K562 (cell line): Measurements from ENCODE around the gene CCL19. TPM values are rescaled to one million over a fixed set of nuclear protein-coding genes. Genes with fewer than 3 reads are reported as not detected.

Experiments
- FIP1L1 ChIP-seq: fragments of 200-400 bp; formaldehyde crosslinking; IDR thresholded peaks from 2 replicates; pipeline ENCODE4 v1.6.1; 2018; ENCODE audit warnings: mild to moderate bottlenecking, low read depth, low read length; ENCODE audit not compliant: poor library complexity, severe bottlenecking
- JUND ChIP-seq, 2 experiments: IDR thresholded peaks; 2 replicates in 1 of 2; 3 replicates in 1 of 2; pipeline ENCODE4 v1.6.1; 2011; ENCODE audit warnings: borderline replicate concordance in 2 of 2, low read depth in 2 of 2, low read length in 2 of 2, improper control_type of control experiment in 1 of 2, missing biosample characterization in 1 of 2, missing genetic modification characterization in 1 of 2, missing genetic modification reagents in 1 of 2
- PURB ChIP-seq: sonication (generic); formaldehyde crosslinking; IDR thresholded peaks from 2 replicates; pipeline ENCODE4 v1.9.0; 2021; ENCODE audit warnings: low read depth, mild to moderate bottlenecking, missing genetic modification reagents
- SLC30A9 ChIP-seq: fragments of 250-450 bp; sonication (Bioruptor Pico); IDR thresholded peaks from 2 replicates; pipeline ENCODE4 v1.8.0; 2022; ENCODE audit warnings: mild to moderate bottlenecking, moderate library complexity
- SMARCE1 ChIP-seq: fragments of 450-650 bp; IDR thresholded peaks from 2 replicates; pipeline ENCODE4 v1.7.1; 2016; ENCODE audit warnings: mild to moderate bottlenecking
- ZKSCAN1 ChIP-seq: fragments of 150-350 bp; IDR thresholded peaks from 2 replicates; pipeline ENCODE4 v1.6.1; 2016; ENCODE audit warnings: low read depth, low read length
- polyA plus RNA-seq, 8 experiments: library from polyadenylated mRNA; depleted of rRNA in 4 of 8; stranded (reverse) in 5 of 8; unstranded in 3 of 8; fragments of >200 nt; fragmentation: Nextera tagmentation in 2 of 8; fragmentation: Illumina TruSeq in 1 of 8; extraction: Ambion mirVana in 2 of 8; extraction: Trizol in 1 of 8; gene quantifications; 2 replicates each; pipeline versions ENCODE4 v1.2.1 to v1.2.3, GENCODE V29; 2011 to 2014; ENCODE audit warnings: inconsistent platforms in 1 of 8, missing spikeins in 1 of 8
- total RNA-seq, 7 experiments: library from RNA; depleted of rRNA in 6 of 7; stranded (reverse); fragments of >200 nt in 6 of 7; fragmentation: Illumina TruSeq in 2 of 7; extraction: Trizol in 2 of 7; gene quantifications; 2 replicates each; pipeline versions ENCODE4 v1.2.1 to v1.2.3, GENCODE V29; 2011 to 2021; ENCODE audit warnings: low replicate concordance in 1 of 7
- TF ChIP-seq, protein P1 (sequence below), 3 experiments: IDR thresholded peaks in 2 of 3; conservative IDR thresholded peaks in 1 of 3; 2 replicates each; pipeline ENCODE4 v1.5.1; 2011 to 2012; ENCODE audit warnings: low read length in 3 of 3, mild to moderate bottlenecking in 3 of 3, control low read depth in 2 of 3, improper control_type of control experiment in 1 of 3, inconsistent platforms in 1 of 3, low read depth in 1 of 3, mixed read lengths in 1 of 3, moderate library complexity in 1 of 3; ENCODE audit not compliant: insufficient read depth in 2 of 3
- TF ChIP-seq, protein P2 (sequence below): fragments of 200-400 bp; formaldehyde crosslinking; IDR thresholded peaks from 2 replicates; pipeline ENCODE4 v1.6.1; 2017; ENCODE audit warnings: mild to moderate bottlenecking, low read depth, low read length, moderate library complexity

The CCL19 gene
- total and polyA plus RNA-seq, 9 of the 15 experiments (the other 6 are each of a cell fraction or from before 2014, with no cell fraction given): not detected

DNA sequence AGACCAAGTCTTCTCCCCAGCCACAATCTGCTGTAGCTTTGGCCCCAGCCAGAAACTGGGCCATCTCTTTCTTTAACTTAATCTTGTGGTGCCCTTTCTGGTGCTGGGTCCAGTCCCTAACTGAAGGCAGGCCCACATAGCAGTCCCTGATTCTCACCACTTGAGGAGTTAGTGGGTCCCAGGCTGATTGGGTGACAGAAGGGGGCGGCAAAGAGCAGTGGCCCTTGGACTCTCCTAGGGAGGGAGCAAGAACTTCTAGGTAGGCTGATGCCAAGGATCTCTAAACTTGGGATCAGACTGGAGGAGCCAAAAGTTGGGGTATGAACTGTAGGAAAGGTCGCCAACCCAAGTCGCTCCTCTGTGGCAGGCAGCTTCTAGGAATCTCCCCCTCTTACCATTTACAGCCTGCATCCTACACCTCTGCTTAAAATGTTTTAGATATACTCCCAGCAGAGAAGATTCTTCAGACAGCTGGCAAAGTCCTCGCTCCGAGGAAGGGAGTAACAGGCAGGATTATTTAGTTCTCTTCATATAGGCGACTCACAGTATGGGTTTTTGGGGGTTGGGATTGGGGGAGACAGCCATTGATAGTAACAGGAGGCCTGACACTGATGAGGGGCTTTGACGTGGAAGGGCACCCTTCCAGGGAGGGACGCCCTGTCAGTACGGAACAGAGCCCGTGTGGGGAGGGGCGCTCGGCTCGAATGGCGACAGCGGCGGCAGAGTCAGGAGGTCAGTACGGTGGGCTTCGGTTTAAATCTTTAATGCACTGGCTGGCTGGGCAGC, 26.6 kb downstream of the CCL19 start (continued):
- TF ChIP-seq SMARCE1 (peak; percentile 48; the same call in 1 of the 2 replicates), JUND (IDR thresholded peaks at IDR 0.05; ENCODE audit: borderline replicate concordance, low read depth, low read length) (no peak), JUND (tag; IDR thresholded peaks at IDR 0.05; ENCODE audit: borderline replicate concordance, low read depth, low read length) (no peak), SLC30A9 (CRISPR knock-in tag) (no peak), PURB (CRISPR knock-in tag) (no peak), FIP1L1 (no peak), ZKSCAN1 (no peak)
- TF ChIP-seq, protein P1, sequence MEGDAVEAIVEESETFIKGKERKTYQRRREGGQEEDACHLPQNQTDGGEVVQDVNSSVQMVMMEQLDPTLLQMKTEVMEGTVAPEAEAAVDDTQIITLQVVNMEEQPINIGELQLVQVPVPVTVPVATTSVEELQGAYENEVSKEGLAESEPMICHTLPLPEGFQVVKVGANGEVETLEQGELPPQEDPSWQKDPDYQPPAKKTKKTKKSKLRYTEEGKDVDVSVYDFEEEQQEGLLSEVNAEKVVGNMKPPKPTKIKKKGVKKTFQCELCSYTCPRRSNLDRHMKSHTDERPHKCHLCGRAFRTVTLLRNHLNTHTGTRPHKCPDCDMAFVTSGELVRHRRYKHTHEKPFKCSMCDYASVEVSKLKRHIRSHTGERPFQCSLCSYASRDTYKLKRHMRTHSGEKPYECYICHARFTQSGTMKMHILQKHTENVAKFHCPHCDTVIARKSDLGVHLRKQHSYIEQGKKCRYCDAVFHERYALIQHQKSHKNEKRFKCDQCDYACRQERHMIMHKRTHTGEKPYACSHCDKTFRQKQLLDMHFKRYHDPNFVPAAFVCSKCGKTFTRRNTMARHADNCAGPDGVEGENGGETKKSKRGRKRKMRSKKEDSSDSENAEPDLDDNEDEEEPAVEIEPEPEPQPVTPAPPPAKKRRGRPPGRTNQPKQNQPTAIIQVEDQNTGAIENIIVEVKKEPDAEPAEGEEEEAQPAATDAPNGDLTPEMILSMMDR (IDR thresholded peaks at IDR 0.05 in 2 of 3, conservative IDR thresholded peaks at IDR 0.05 in 1 of 3; ENCODE audit: insufficient read depth in 2 of 3, low read depth in 1 of 3, low read length in 3 of 3): peak; percentile 97 to 100 (median 99)
- TF ChIP-seq, protein P2, sequence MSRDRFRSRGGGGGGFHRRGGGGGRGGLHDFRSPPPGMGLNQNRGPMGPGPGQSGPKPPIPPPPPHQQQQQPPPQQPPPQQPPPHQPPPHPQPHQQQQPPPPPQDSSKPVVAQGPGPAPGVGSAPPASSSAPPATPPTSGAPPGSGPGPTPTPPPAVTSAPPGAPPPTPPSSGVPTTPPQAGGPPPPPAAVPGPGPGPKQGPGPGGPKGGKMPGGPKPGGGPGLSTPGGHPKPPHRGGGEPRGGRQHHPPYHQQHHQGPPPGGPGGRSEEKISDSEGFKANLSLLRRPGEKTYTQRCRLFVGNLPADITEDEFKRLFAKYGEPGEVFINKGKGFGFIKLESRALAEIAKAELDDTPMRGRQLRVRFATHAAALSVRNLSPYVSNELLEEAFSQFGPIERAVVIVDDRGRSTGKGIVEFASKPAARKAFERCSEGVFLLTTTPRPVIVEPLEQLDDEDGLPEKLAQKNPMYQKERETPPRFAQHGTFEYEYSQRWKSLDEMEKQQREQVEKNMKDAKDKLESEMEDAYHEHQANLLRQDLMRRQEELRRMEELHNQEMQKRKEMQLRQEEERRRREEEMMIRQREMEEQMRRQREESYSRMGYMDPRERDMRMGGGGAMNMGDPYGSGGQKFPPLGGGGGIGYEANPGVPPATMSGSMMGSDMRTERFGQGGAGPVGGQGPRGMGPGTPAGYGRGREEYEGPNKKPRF: no peak
